T-helper 22 cell (primary cell): ENCODE measurements around the gene RNF223.

Experiments
- DNase-seq: peaks from one replicate; pipeline ENCODE4 v3.0.0-alpha.2; 2020; ENCODE audit warnings: low read depth

The RNF223 gene

GRCh38 chr1:1073743-1074587, at the start of gene RNF223:
Gene RNF223, minus strand, starts transcription at chr1:1074306. Its CDS starts 1,740 bp downstream, at chr1:1072566.
- no peak for DNase-seq

- DNase-seq, result no peak
Measured at GRCh38 chr1:1122981-1123480, 48.9 kb upstream of the RNF223 start.

- DNase-seq, result peak; percentile 57
Measured at GRCh38 chr1:1122078-1122811, 48.1 kb upstream of the RNF223 start.

- DNase-seq, result no peak
Measured at GRCh38 chr1:1121611-1122077, 47.5 kb upstream of the RNF223 start.

- no peak for DNase-seq
Measured at GRCh38 chr1:1120866-1121591, 46.9 kb upstream of the RNF223 start.

- no peak for DNase-seq
Measured at GRCh38 chr1:1120096-1120495, 46.0 kb upstream of the RNF223 start.

- no peak for DNase-seq
Measured at GRCh38 chr1:1119272-1119890, 45.3 kb upstream of the RNF223 start.

GRCh38 chr1:1118876-1119220, 44.7 kb upstream of the RNF223 start:
- no peak for DNase-seq

GRCh38 chr1:1118011-1118875, 44.1 kb upstream of the RNF223 start:
- no peak for DNase-seq

- no peak for DNase-seq
Measured at GRCh38 chr1:1117469-1117831, 43.3 kb upstream of the RNF223 start.

GRCh38 chr1:1116701-1117468, 42.8 kb upstream of the RNF223 start:
- peak; percentile 20 for DNase-seq

GRCh38 chr1:1115786-1116700, 41.9 kb upstream of the RNF223 start, which contains the start of gene C1orf159:
Gene C1orf159, minus strand, starts transcription at chr1:1116089. Its CDS starts 24,546 bp downstream, at chr1:1091543.
- DNase-seq, result peak; percentile 97

GRCh38 chr1:1115136-1115785, 41.2 kb upstream of the RNF223 start:
- no peak for DNase-seq

- DNase-seq, result no peak
Measured at GRCh38 chr1:1114431-1114830, 40.3 kb upstream of the RNF223 start.

- no peak for DNase-seq
Measured at GRCh38 chr1:1112237-1112985, 38.3 kb upstream of the RNF223 start.

- no peak for DNase-seq
Measured at GRCh38 chr1:1111516-1112236, 37.6 kb upstream of the RNF223 start.

- no peak for DNase-seq
Measured at GRCh38 chr1:1110561-1110971, 36.5 kb upstream of the RNF223 start.
